HUDEP-2 (cell line): ENCODE measurements around the gene GLI3.

ENCODE experiments used
- DNase-seq, 76 experiments: peaks; one replicate each; lab custom pipeline; 2025; ENCODE audit not compliant: unreplicated experiment in 76 of 76; lab: John Stamatoyannopoulos, UW

The GLI3 gene

DNA sequence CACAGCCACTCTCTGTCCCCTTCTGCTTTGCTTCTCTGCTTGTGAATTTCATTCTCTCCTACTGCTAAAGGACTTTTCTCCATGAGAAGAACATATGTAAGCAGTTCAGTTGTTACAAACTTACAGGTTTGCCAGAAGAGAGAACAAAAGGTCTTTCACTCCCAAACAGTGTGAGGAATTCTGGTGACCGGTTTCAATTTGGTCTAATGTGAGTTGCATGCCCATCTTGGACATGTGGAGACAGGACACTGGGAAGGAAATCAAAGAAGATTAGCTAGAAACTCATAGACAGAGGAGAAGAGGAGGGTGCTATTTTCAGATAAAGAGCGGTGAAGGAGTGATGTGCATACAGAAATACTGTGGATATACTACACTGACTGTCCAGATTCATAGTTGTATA lies 324.6 kb downstream of the GLI3 start:
- no peak for DNase-seq

DNA sequence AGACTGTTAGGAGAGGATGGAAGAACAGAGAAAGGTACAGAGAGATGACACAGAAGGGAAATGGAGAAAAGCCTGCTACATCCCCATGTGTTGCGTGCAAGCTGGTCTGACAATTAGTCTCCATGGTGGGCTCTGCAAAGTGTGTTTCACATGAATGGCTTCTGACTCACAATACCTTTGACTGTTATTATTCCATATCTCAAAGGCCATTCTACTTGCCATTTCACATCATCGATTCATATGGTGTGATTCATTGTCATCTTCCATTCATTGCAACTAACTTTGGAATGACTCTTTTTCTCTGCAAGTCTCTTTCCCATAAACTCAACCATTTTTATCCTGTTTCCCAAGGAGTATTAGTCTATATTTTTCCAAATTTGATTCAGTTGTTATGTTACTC lies 325.2 kb downstream of the GLI3 start:
- no peak for DNase-seq
